NCI-H146 treated with DMSO at 0.1 percent for 48 hours (cell line): ENCODE results near the gene SUFU.

ENCODE experiments used
- DNase-seq: peaks from one replicate; lab custom pipeline; 2025; ENCODE audit not compliant: unreplicated experiment; lab: John Stamatoyannopoulos, UW

The SUFU gene

GRCh38 chr10:102615361-102615760 lies 111.6 kb downstream of the SUFU start:
- no peak for DNase-seq

- DNase-seq = no peak
Observed at GRCh38 chr10:102616066-102616770, 112.4 kb downstream of the SUFU start.

GRCh38 chr10:102617041-102617440 lies 113.3 kb downstream of the SUFU start:
- no peak for DNase-seq

DNA sequence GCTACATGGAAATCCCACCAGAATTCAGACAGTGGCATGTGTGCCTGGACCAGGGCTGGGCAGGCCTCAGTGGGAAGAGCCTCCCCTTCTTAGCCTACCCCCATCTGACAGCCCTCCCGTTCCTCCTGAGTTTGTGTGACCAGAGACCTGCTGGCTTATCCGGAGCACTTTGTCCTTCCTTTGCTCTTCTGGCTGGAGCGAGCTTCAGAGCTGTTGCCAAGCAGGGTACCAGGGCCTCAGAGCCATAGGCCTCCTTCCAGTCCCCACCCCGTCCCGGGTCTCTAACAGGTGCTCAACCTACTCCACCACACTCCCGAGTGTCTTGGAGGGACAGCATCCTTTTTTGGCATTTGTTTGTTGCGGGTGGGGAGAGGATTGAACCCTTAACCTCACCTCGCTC lies 114.0 kb downstream of the SUFU start:
- no peak for DNase-seq

DNA sequence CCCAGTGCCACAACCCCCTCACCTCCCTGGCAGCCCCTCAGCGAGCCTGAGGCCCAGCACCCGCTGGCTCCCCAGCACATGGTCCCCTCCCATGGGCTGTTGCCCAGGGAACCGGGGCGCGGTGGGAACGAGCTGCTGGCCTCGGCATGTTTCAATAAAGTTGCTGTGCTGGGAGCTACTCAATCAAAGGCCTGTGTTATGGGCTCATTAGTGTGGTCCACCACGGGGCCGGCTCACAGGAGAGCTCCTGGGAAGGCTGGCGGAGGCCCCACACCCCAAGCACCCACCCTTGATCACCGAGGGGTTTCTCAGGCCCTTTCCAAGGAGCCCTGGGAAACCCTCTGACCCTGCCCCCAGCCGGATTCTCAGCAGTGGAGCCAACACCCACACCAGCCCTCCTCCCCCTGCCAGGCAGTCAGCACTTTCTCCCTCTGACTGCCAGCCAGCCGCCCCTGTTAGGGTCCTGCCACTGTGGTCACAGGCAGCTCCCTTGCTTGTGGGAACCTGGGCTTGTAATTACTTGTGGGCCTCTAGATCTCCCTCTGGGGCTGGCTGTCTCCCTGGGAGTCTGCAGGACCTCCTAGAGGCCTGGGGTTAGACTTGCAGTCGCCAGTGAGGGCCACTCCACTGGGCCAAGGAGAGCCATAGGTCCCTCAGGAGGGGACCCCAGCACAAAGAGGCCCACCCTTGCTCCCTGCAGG lies 115.7 kb downstream of the SUFU start:
- DNase-seq = no peak

GRCh38 chr10:102620138-102620590 lies 116.4 kb downstream of the SUFU start:
- DNase-seq = no peak

- DNase-seq = no peak
Observed at GRCh38 chr10:102620591-102621442, 117.0 kb downstream of the SUFU start.

GRCh38 chr10:102621443-102622325 lies 117.9 kb downstream of the SUFU start:
- no peak for DNase-seq

GRCh38 chr10:102624094-102624493 lies 120.3 kb downstream of the SUFU start:
- no peak for DNase-seq

DNA sequence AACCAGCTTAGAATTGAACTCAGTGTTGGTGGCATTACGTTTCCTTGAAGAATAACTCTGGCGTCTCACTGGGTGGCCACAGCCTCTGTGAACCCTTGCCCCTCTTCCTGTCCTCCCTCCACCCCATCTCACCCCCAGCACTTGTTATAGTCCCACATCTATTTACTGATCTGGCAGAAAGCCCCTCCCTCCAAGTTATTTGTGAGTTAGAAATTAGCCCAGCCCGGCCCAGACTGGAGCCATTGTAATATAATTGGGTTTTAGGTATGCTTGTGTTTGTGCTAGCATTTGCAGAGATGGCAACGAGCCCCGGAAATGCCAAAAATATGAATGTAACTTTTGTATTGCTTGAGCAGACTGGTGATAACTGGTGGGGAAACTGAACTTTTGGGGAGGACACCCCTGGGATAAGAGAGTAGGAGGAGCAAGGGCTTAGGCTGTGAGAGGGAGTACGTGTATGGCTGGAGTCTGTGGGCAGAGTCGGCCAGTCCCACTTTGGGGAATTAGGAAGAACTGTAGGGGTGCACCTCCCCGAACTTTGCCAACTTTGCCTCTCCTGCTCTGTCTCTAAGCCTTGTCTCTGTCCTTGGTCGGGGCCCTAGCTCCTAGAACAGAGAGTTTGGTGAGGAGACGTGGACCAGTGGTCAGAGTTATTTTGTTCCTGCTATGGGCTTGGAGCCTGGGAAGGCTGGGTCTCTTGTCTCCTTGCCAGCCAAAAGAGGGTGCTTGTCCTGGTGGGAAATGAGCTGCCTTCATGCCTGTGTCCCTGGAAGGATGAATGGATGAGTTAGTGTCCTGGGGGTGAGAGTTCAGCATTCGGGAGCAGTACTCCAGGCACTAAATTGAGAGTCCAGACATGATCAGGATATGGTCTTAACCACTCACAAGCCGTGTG lies 121.2 kb downstream of the SUFU start:
- DNase-seq = no peak

- no peak for DNase-seq
Observed at GRCh38 chr10:102626026-102626685, 122.4 kb downstream of the SUFU start.

DNA sequence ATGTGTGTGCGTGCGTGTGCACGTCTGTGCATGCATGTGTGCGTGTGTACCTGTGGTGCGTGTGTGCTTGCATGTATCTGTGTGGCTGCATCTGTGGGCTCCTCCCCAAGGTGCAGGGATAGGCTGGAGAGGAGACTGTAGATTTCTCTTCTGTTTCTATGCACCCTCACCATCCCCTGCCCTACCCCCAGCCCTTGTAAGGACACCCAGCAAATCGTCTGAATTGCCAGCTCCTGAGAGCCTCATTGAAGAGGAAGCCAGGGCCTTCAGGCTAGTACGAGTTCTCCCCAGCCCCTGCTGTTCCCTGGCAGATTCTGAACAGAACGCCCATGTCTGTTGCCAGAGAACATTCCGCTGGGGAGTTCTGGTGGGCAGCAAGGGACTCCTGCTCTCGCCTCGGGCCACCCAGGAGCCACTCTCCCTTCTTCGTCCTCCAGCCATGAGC lies 123.5 kb downstream of the SUFU start:
- DNase-seq = no peak

DNA sequence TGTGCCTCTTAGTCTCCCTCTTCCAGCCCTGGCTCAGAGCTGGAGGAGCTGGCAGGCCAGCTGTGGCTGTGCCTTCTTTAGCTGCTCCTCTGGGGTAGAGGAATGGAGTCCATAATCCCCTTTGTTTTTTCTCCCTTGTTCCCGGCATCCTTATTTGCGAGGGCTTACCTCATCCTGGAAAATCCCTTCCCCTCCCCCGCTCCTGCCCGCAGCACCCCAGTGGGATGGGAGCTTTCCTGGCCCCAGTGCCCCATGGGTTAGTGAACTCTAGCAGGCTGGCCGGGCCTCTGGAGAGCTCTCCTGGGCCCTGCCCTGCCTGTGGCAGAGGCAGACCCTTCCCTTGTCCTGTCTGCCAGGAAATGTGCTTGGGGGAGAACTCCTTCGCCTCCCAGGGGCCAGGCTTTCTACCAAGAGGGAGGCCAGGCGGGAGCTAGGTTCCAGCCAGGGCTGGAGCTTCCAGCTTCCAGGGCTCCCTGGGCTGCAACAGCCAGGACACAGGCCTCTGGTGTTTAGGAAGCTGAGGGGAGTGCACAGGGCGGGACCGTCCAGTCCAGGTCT lies 124.0 kb downstream of the SUFU start:
- DNase-seq = no peak

DNA sequence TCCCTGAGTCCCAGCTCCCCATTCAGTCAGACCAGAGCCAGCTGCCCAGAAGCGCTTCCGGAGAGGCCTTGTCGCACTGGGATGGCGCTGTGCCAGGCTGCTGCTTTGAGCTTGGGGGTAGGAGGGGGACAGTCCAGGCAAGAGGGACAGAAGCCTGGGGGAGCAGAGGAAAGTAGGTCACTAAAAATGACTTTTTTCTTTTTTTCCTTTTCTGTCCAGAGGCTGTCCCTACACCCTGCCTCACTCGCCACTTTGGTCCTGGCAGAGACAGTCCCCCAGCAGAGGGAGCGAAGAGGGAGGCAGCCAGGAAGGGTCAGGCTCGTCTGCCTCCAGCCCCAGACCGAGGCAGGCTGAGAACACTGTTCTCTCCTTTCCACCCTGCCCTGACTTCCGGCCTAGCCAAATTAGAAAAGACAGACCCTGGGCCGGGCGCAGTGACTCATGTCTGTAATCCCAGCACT lies 124.7 kb downstream of the SUFU start:
- no peak for DNase-seq

DNA sequence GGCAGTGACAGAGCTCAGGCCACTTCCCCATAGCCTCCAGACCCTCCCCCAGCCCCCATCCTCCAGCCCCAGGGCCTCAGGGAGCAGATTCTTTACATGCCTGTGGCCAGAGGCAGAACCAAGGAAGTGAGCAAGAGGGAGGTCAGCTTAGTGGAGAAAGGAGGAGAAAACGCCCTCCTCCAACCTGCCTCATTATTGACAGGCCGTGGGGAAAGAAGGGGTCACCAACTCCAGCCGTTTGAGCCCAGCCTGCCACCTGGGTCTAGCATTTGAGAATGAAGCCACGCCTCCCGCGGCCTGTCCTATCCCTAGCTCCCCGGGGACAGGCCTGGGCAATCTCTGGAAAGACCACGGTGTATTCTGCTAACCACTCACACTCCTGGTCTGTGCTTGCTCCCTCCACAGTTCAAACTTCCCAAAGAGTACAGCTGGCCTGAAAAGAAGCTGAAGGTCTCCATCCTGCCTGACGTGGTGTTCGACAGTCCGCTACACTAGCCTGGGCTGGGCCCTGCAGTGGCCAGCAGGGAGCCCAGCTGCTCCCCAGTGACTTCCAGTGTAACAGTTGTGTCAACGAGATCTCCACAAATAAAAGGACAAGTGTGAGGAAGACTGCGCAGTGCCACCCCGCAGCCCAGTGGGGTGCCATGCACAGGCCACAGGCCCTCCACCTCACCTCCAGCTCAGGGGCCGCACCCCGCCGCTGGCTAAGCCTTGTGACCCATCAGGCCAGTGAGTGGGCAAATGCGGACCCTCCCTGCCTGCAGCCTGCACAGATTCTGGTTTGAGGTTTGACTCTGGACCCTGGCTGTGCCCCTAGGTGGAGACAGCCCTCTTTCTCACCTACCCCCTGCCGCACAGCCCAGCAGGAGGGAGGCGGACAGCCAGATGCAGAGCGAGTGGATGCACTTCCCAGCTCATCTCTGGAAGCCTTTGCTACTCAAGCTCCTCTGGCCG lies 126.2 kb downstream of the SUFU start:
- peak; percentile 22 for DNase-seq

DNA sequence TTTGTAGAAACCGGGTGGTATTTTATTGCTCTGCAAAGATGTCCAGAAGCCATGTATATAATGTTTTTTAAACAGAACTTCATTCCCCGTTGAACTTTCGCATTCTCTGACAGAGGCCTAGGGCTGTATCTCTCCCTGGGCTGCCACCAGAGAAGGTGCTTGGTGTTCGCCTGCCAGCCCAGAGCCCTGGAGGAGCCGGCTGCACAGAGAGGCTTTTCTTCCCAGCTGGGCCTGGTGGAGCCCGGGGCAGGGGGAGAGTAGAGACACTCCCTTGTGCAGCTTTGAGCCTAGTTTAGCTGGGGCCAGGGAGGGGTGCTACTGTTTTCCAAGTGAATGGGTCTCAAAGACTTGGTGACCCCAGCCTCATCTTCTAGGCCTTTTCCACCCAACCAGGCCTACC lies 126.9 kb downstream of the SUFU start:
- no peak for DNase-seq

DNA sequence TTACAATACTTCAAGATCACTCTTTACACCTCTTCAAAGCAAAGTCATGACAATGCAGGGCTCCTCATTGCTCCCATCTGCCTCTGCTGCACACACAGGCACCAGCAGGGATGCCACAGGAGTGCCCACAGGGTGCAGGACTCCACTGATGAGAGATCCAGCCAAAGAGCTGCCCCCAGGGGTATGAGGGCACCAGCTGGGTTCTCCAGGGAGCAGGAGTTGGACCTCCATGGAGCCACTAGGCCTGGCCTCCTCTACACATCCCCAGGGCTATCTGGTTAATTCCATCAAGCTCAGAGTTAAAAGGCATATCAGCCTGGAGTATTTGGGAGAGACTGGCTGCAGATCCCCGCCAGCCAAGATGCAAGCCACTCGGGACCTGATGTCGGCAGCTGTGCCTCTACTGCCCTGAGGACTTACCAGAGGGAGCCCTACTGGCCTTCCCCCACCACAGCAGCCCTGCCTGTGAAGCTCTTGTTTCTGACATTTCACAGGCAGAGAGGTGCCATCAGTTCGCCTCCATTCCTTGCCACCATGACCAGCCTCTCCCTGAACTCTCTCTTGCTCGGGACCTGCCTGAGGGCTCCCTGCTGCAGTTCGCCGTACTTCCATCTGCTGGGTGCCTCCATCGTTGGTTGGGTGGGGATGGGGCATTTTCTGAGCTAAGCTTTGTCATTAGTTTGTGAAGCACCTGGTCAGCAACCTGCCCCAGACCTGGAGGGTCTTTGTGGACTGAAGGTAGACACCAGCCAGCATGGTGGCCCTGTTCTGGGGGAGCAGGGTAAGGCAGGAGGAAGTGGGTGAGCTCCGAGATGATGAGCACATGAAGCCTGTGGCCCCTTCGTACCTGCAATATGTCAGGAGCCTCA lies 128.0 kb downstream of the SUFU start:
- no peak for DNase-seq
